H1 (cell line): ENCODE measurements around the gene OR2A25. TPM values are rescaled to one million over a fixed set of nuclear protein-coding genes. Genes with fewer than 3 reads are reported as not detected.
A peak's percentile ranks its signal among the peaks of the same experiment; 100 is the strongest.

Experiments
- CTCF ChIA-PET: fragments of 300-600 bp; sonication (Branson Sonifier 250); formaldehyde crosslinking; loops from one replicate; lab custom pipeline; 2021; ENCODE audit not compliant: partially characterized antibody; lab: Charles Lee
- POLR2A ChIA-PET: fragments of 300-600 bp; sonication (Branson Sonifier 250); formaldehyde crosslinking; loops from one replicate; lab custom pipeline; 2021; ENCODE audit warnings: inconsistent platforms; ENCODE audit not compliant: partially characterized antibody; lab: Charles Lee
- DNase-seq, 2 experiments: peaks; one replicate each; pipeline versions ENCODE4 v3.0.0 to v3.0.0-alpha.2; 2010 to 2022; ENCODE audit warnings: low spot score in 2 of 2, low read depth in 1 of 2, mixed read lengths in 1 of 2
- FAIRE-seq: peaks from 2 replicates; lab custom pipeline; 2011; peaks lifted over from hg19 to GRCh38; lab: Jason Lieb, UNC
- H2AFZ ChIP-seq: 2 replicates; pipeline ENCODE4 v1.8.1; 2012; ENCODE audit warnings: low read length, inconsistent platforms
- H2AK5ac ChIP-seq: 2 replicates; pipeline ENCODE4 v1.6.1; 2013; ENCODE audit warnings: low read depth, low read length
- H2BK120ac ChIP-seq: replicated peaks from 2 replicates; pipeline ENCODE3; 2013; ENCODE audit warnings: low read depth, low read length, inconsistent platforms
- H2BK12ac ChIP-seq: 2 replicates; pipeline ENCODE4 v1.6.1; 2013; ENCODE audit warnings: low read depth, low read length
- H2BK15ac ChIP-seq: 2 replicates; pipeline ENCODE4 v1.6.1; 2013; ENCODE audit warnings: low read length
- H2BK20ac ChIP-seq: 2 replicates; pipeline ENCODE4 v1.6.1; 2013; ENCODE audit warnings: low read length
- H2BK5ac ChIP-seq: 2 replicates; pipeline ENCODE4 v1.6.1; 2013; ENCODE audit warnings: low read depth, low read length
- H3K14ac ChIP-seq: 2 replicates; pipeline ENCODE4 v1.6.1; 2013; ENCODE audit warnings: inconsistent platforms; ENCODE audit not compliant: insufficient read length
- H3K18ac ChIP-seq: 2 replicates; pipeline ENCODE4 v1.6.1; 2013; ENCODE audit warnings: low read length; ENCODE audit errors: extremely low read depth
- H3K23ac ChIP-seq: 2 replicates; pipeline ENCODE4 v1.6.1; 2013; ENCODE audit warnings: inconsistent platforms; ENCODE audit not compliant: insufficient read length
- H3K23me2 ChIP-seq: 2 replicates; pipeline ENCODE4 v1.6.1; 2013; ENCODE audit warnings: low read depth, low read length
- H3K27ac ChIP-seq: 2 replicates; pipeline ENCODE4 v1.6.1; 2011; ENCODE audit warnings: low read depth, low read length, inconsistent platforms
- H3K27me3 ChIP-seq, 4 experiments: replicated peaks in 1 of 4; 1 replicate in 1 of 4; 2 replicates in 3 of 4; pipeline versions ENCODE4 v1.6.1 to v1.8.1; 2011 to 2013; ENCODE audit warnings: low read length in 3 of 4, mild to moderate bottlenecking in 3 of 4, inconsistent platforms in 2 of 4, mixed read lengths in 2 of 4, moderate library complexity in 1 of 4; ENCODE audit not compliant: control insufficient read depth in 3 of 4, insufficient read depth in 3 of 4; ENCODE audit errors: extremely low read depth in 1 of 4
- H3K36me3 ChIP-seq, 4 experiments: 2 replicates each; pipeline versions ENCODE4 v1.6.1 to v1.8.1; 2011 to 2013; ENCODE audit warnings: mild to moderate bottlenecking in 4 of 4, low read length in 3 of 4, moderate library complexity in 2 of 4, control low read depth in 1 of 4, inconsistent platforms in 1 of 4; ENCODE audit not compliant: insufficient read depth in 4 of 4, control insufficient read depth in 2 of 4
- H3K4ac ChIP-seq: replicated peaks from 2 replicates; pipeline ENCODE3; 2013; ENCODE audit warnings: low read length, low read depth, mixed read lengths, inconsistent platforms; ENCODE audit not compliant: insufficient read length
- H3K4me1 ChIP-seq, 4 experiments: replicated peaks in 1 of 4; 1 replicate in 1 of 4; 2 replicates in 3 of 4; pipeline versions ENCODE4 v1.6.1 to v1.8.1; 2011 to 2013; ENCODE audit warnings: low read length in 3 of 4, inconsistent platforms in 2 of 4, mixed read lengths in 1 of 4; ENCODE audit not compliant: insufficient read depth in 4 of 4, control insufficient read depth in 3 of 4
- H3K4me2 ChIP-seq, 2 experiments: 2 replicates each; pipeline versions ENCODE4 v1.6.1 to v1.8.1; 2011 to 2013; ENCODE audit warnings: low read depth in 2 of 2, low read length in 2 of 2, control low read depth in 1 of 2, inconsistent platforms in 1 of 2, mild to moderate bottlenecking in 1 of 2; ENCODE audit not compliant: insufficient read depth in 1 of 2
- H3K4me3 ChIP-seq, 4 experiments: fragments of 200-600, 300-600 bp in 1 of 4; sonication (generic), shearing (Covaris generic), sonication (Bioruptor Twin) in 1 of 4; 2 replicates each; pipeline versions ENCODE4 v1.5.1 to v1.8.1; 2011 to 2016; ENCODE audit warnings: low read length in 4 of 4, low read depth in 3 of 4, control low read depth in 2 of 4, inconsistent platforms in 2 of 4, mild to moderate bottlenecking in 2 of 4, mixed read lengths in 1 of 4, moderate library complexity in 1 of 4; ENCODE audit not compliant: insufficient read depth in 2 of 4; ENCODE audit errors: extremely low read depth in 1 of 4
- H3K56ac ChIP-seq: replicated peaks from 2 replicates; pipeline ENCODE3; 2013; ENCODE audit warnings: low read depth, mild to moderate bottlenecking, mixed read lengths, low read length, inconsistent platforms; ENCODE audit not compliant: insufficient read length
- H3K79me1 ChIP-seq: 2 replicates; pipeline ENCODE4 v1.6.1; 2013; ENCODE audit warnings: low read depth, low read length, control low read depth
- H3K79me2 ChIP-seq, 2 experiments: 2 replicates each; pipeline versions ENCODE4 v1.6.1 to v1.8.1; 2012 to 2013; ENCODE audit warnings: low read length in 2 of 2, mild to moderate bottlenecking in 2 of 2, inconsistent platforms in 1 of 2; ENCODE audit not compliant: insufficient read depth in 2 of 2, control insufficient read depth in 1 of 2
- H3K9ac ChIP-seq, 4 experiments: replicated peaks in 1 of 4; 1 replicate in 1 of 4; 2 replicates in 3 of 4; pipeline versions ENCODE4 v1.6.1 to v1.8.1; 2011 to 2013; ENCODE audit warnings: low read depth in 3 of 4, low read length in 3 of 4, control low read depth in 2 of 4, mild to moderate bottlenecking in 2 of 4, moderate library complexity in 2 of 4, inconsistent platforms in 1 of 4; ENCODE audit errors: extremely low read depth in 1 of 4
- H3K9me3 ChIP-seq, 2 experiments: 2 replicates each; pipeline versions ENCODE4 v1.6.1 to v1.8.1; 2012 to 2013; ENCODE audit warnings: mild to moderate bottlenecking in 2 of 2, moderate library complexity in 2 of 2, control low read depth in 1 of 2, inconsistent platforms in 1 of 2, low read depth in 1 of 2, low read length in 1 of 2, mixed read lengths in 1 of 2; ENCODE audit not compliant: insufficient read depth in 2 of 2
- H4K20me1 ChIP-seq, 2 experiments: replicated peaks in 1 of 2; 2 replicates each; pipeline versions ENCODE3 to v1.8.1; 2011 to 2013; ENCODE audit warnings: inconsistent platforms in 2 of 2, low read length in 2 of 2, mild to moderate bottlenecking in 1 of 2; ENCODE audit not compliant: insufficient read depth in 2 of 2, control insufficient read depth in 1 of 2
- H4K5ac ChIP-seq: 2 replicates; pipeline ENCODE4 v1.6.1; 2013; ENCODE audit warnings: low read length, low read depth, mixed read lengths, inconsistent platforms; ENCODE audit not compliant: insufficient read length
- H4K8ac ChIP-seq: 2 replicates; pipeline ENCODE4 v1.8.0; 2013; ENCODE audit warnings: mild to moderate bottlenecking, moderate library complexity, low read length, inconsistent platforms; ENCODE audit not compliant: insufficient read depth; ENCODE audit errors: extremely low read depth
- H4K91ac ChIP-seq: replicated peaks from 2 replicates; pipeline ENCODE3; 2013; ENCODE audit warnings: low read length, mixed read lengths, inconsistent platforms; ENCODE audit not compliant: insufficient read length
- CREB1 ChIP-seq: IDR thresholded peaks from 2 replicates; pipeline ENCODE4 v1.6.1; 2012; ENCODE audit warnings: inconsistent platforms
- KDM1A ChIP-seq: fragments of 200-600, 300-600 bp; sonication (generic); IDR thresholded peaks from 2 replicates; pipeline ENCODE4 v1.7.1; 2016; ENCODE audit warnings: mild to moderate bottlenecking, low read length, borderline replicate concordance
- SRF ChIP-seq: IDR thresholded peaks from 2 replicates; pipeline ENCODE4 v1.6.1; 2011; ENCODE audit warnings: mild to moderate bottlenecking, low read depth, low read length, moderate library complexity
- WGBS, 2 experiments: shearing (Covaris generic) in 1 of 2; methylation state at CpG; one replicate each; pipeline versions ENCODE4 v1.1.6 to v1.1.7; 2013 to 2015; ENCODE audit warnings: low lambda C conversion rate in 2 of 2, mixed read lengths in 2 of 2, inconsistent platforms in 1 of 2, low coverage in 1 of 2, missing lambda C conversion rate in 1 of 2; ENCODE audit not compliant: insufficient replicate concordance in 2 of 2, insufficient coverage in 1 of 2, insufficient read length in 1 of 2; ENCODE audit errors: extremely low coverage in 1 of 2, missing lambda C conversion rate in 1 of 2; 5-methylcytosine and 5-hydroxymethylcytosine counted together
- polyA plus RNA-seq, 7 experiments: library from polyadenylated mRNA; depleted of rRNA in 3 of 7; stranded (reverse) in 5 of 7; unstranded in 2 of 7; fragments of >200 nt in 5 of 7; fragments of 200-250 nt in 2 of 7; gene quantifications; 1 replicate in 5 of 7; 2 replicates in 1 of 7; 4 replicates in 1 of 7; pipeline versions ENCODE4 v1.2.1 to v1.2.3, GENCODE V29; 2011 to 2013; ENCODE audit warnings: missing spikeins in 2 of 7, mixed read lengths in 2 of 7
- total RNA-seq: library from RNA; stranded (reverse); fragmentation: NEBNext Ultra II Directional; extraction: Animal tissue kit (Norgen Biotek cat#: 25700); gene quantifications from 2 replicates; pipeline ENCODE4 v1.2.1, GENCODE V29; 2021

The OR2A25 gene
- total and polyA plus RNA-seq, 2 of the 8 experiments (the other 6 are each of a cell fraction or from before 2014, with no cell fraction given): not detected

DNA sequence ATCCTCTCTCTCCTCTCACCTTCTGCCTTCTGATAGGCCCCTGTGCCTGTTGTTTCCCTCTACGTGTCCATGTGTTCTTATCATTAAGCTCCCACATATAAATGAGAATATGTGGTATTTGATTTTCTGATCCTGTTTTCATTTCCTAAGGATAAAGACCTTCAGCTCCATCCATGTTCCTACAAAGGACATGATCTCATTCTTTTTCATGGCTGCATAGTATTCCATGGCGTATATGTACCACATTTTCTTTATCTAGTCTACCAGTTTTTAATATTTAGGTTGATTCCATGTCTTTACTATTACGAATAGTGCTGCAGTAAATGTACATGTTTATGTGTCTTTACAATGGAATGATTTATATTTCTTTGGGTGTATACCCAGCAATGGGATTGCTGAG is 21.1 kb downstream of the OR2A25 start:
- Histone ChIP-seq H4K91ac (no peak overlapping the region), H3K56ac (no peak overlapping the region), H3K4me1 (no peaks in the 10 kb centered on the region), H2BK5ac (no peak overlapping the region), H2AK5ac (no peak overlapping the region), H2BK12ac (no peak overlapping the region), H3K23me2 (no peaks in the 10 kb centered on the region), H3K36me3 (no peaks in the 10 kb centered on the region), H4K5ac (no peak overlapping the region), H3K4me3 (no peak overlapping the region), H3K27ac (no peak overlapping the region), H2BK20ac (no peak overlapping the region), H3K79me1 (no peaks in the 10 kb centered on the region), H3K4ac (no peak overlapping the region), H3K4me2 (no peak overlapping the region), H3K18ac (no peak overlapping the region), H3K14ac (no peak overlapping the region), H3K23ac (no peak overlapping the region), H2AFZ (no peak overlapping the region), H3K27me3 (no peaks in the 10 kb centered on the region), H2BK120ac (no peak overlapping the region), H3K79me2 (no peaks in the 10 kb centered on the region), H3K9ac (no peak overlapping the region), H3K9me3 (no peaks in the 10 kb centered on the region), H2BK15ac (no peak overlapping the region), H4K8ac (no peak overlapping the region), H4K20me1 (no peaks in the 10 kb centered on the region)
- TF ChIP-seq SRF (no peak), KDM1A (0 out of 2 replicates have a peak, but pooled peaks have one; percentile 47), CREB1 (no peak)
- POLR2A ChIA-PET: no interaction called here
- no peak for DNase-seq
- WGBS, 2 experiments: 91% methylated on average over 3 of the region's 3 CpGs; no CpG with 5 or more reads in 1 of the 2 experiments
- FAIRE-seq: no peak
- CTCF ChIA-PET: no interaction called here
